Measurements from ENCODE around the gene ATP8A1.

Gene ATP8A1

GRCh38 chr4:42633605-42634388, 23.1 kb downstream of the ATP8A1 start:
- Histone ChIP-seq H3K4me2 (ENCODE audit: insufficient read depth, low read length) (no peak overlapping the region), H3K79me2 (ENCODE audit: insufficient read depth, low read length) (no peaks in the 10 kb centered on the region), H3K27me3 (ENCODE audit: insufficient read depth, low read length, poor library complexity) (no peaks in the 10 kb centered on the region), H4K20me1 (ENCODE audit: insufficient read depth, low read length) (no peaks in the 10 kb centered on the region), H3K9ac (ENCODE audit: low read depth, low read length) (no peak overlapping the region), H3K36me3 (ENCODE audit: insufficient read depth, low read length) (no peaks in the 10 kb centered on the region), H3K4me1 (ENCODE audit: insufficient read depth, low read length) (no peaks in the 10 kb centered on the region), H3K27ac (ENCODE audit: low read length) (no peak overlapping the region), H2AFZ (ENCODE audit: low read depth, low read length) (no peak overlapping the region), H3K4me3 (ENCODE audit: low read depth in 1 of 2, low read length in 2 of 2) (no peak overlapping the region), H3K9me3 (ENCODE audit: insufficient read depth, low read length, severe bottlenecking) (no peaks in the 10 kb centered on the region)
- TF ChIP-seq CTCF (IDR thresholded peaks at IDR 0.05; ENCODE audit: borderline replicate concordance, extremely low read depth, low read length, poor library complexity, severe bottlenecking) (no peak), EZH2 (IDR thresholded peaks at IDR 0.05; ENCODE audit: borderline replicate concordance, low read depth, low read length, severe bottlenecking) (no peak)
- ATAC-seq (ENCODE audit: insufficient read depth, low read depth) (no peak), DNase-seq (no peak)

GRCh38 chr4:42632653-42633382, 24.1 kb downstream of the ATP8A1 start:
- Histone ChIP-seq H4K20me1 (ENCODE audit: insufficient read depth, low read length) (no peaks in the 10 kb centered on the region), H3K9me3 (ENCODE audit: insufficient read depth, low read length, severe bottlenecking) (no peaks in the 10 kb centered on the region), H3K9ac (ENCODE audit: low read depth, low read length) (no peak overlapping the region), H3K4me1 (ENCODE audit: insufficient read depth, low read length) (0 out of 2 replicates have a peak, but pooled peaks cover 4% of the 10 kb centered on the region), H3K4me2 (ENCODE audit: insufficient read depth, low read length) (no peak overlapping the region), H3K79me2 (ENCODE audit: insufficient read depth, low read length) (no peaks in the 10 kb centered on the region), H3K36me3 (ENCODE audit: insufficient read depth, low read length) (no peaks in the 10 kb centered on the region), H2AFZ (ENCODE audit: low read depth, low read length) (no peak overlapping the region), H3K27me3 (ENCODE audit: insufficient read depth, low read length, poor library complexity) (no peaks in the 10 kb centered on the region), H3K27ac (ENCODE audit: low read length) (no peak overlapping the region), H3K4me3 (ENCODE audit: low read depth in 1 of 2, low read length in 2 of 2) (no peak overlapping the region)
- no peak for DNase-seq
- TF ChIP-seq CTCF (IDR thresholded peaks at IDR 0.05; ENCODE audit: borderline replicate concordance, extremely low read depth, low read length, poor library complexity, severe bottlenecking): no peak
- no peak for TF ChIP-seq EZH2 (IDR thresholded peaks at IDR 0.05; ENCODE audit: borderline replicate concordance, low read depth, low read length, severe bottlenecking)
- no peak for ATAC-seq (ENCODE audit: insufficient read depth, low read depth)

- Histone ChIP-seq H3K79me2 (ENCODE audit: insufficient read depth, low read length) (no peaks in the 10 kb centered on the region), H3K27me3 (ENCODE audit: insufficient read depth, low read length, poor library complexity) (no peaks in the 10 kb centered on the region), H3K27ac (ENCODE audit: low read length) (no peak overlapping the region), H2AFZ (ENCODE audit: low read depth, low read length) (no peak overlapping the region), H4K20me1 (ENCODE audit: insufficient read depth, low read length) (no peaks in the 10 kb centered on the region), H3K36me3 (ENCODE audit: insufficient read depth, low read length) (no peaks in the 10 kb centered on the region), H3K9ac (ENCODE audit: low read depth, low read length) (no peak overlapping the region), H3K4me1 (ENCODE audit: insufficient read depth, low read length) (0 out of 2 replicates have a peak, but pooled peaks cover 4% of the 10 kb centered on the region), H3K4me3 (ENCODE audit: low read depth in 1 of 2, low read length in 2 of 2) (no peak overlapping the region), H3K9me3 (ENCODE audit: insufficient read depth, low read length, severe bottlenecking) (no peaks in the 10 kb centered on the region), H3K4me2 (ENCODE audit: insufficient read depth, low read length) (no peak overlapping the region)
- ATAC-seq (ENCODE audit: insufficient read depth, low read depth) (no peak), DNase-seq (no peak)
- TF ChIP-seq CTCF (IDR thresholded peaks at IDR 0.05; ENCODE audit: borderline replicate concordance, extremely low read depth, low read length, poor library complexity, severe bottlenecking): no peak
- no peak for TF ChIP-seq EZH2 (IDR thresholded peaks at IDR 0.05; ENCODE audit: borderline replicate concordance, low read depth, low read length, severe bottlenecking)
Measured at GRCh38 chr4:42630908-42631307, 26.0 kb downstream of the ATP8A1 start.
